ENCODE measurements around the gene TMEM80.
"Not testable (repeated sequence)": the region's sequence is repeated elsewhere in the genome, so short reads cannot be mapped to it uniquely, and the experiment has no call there.

The TMEM80 gene

GRCh38 chr11:723120-723883 lies 27.7 kb downstream of the TMEM80 start:
- no peak for DNase-seq

GRCh38 chr11:724049-724777 lies 28.6 kb downstream of the TMEM80 start:
- DNase-seq: no peak

GRCh38 chr11:724778-725386 lies 29.3 kb downstream of the TMEM80 start:
- DNase-seq: no peak

GRCh38 chr11:725624-726202 lies 30.1 kb downstream of the TMEM80 start:
- DNase-seq: no peak

GRCh38 chr11:726278-727220 lies 30.9 kb downstream of the TMEM80 start:
- DNase-seq: peak; percentile 46

GRCh38 chr11:727281-727701 lies 31.7 kb downstream of the TMEM80 start:
- DNase-seq: no peak

GRCh38 chr11:727859-728748 lies 32.5 kb downstream of the TMEM80 start:
- DNase-seq: peak; percentile 73

GRCh38 chr11:728901-729491 lies 33.4 kb downstream of the TMEM80 start:
- DNase-seq: no peak

GRCh38 chr11:729492-730074 lies 34.0 kb downstream of the TMEM80 start:
- no peak for DNase-seq

- DNase-seq: no peak
These were observed 37.5 kb downstream of the TMEM80 start for GRCh38 chr11:733072-733471.

GRCh38 chr11:734541-734940 lies 38.9 kb downstream of the TMEM80 start:
- DNase-seq: not testable (repeated sequence)

- no peak for DNase-seq
These were observed 41.8 kb downstream of the TMEM80 start for GRCh38 chr11:737366-737765.

GRCh38 chr11:737899-738298 lies 42.3 kb downstream of the TMEM80 start:
- DNase-seq: not testable (repeated sequence)

GRCh38 chr11:742156-742546 lies 46.5 kb downstream of the TMEM80 start:
- no peak for DNase-seq

GRCh38 chr11:742571-743201 lies 47.1 kb downstream of the TMEM80 start:
- no peak for DNase-seq

- no peak for DNase-seq
These were observed 49.8 kb downstream of the TMEM80 start for GRCh38 chr11:745428-745827.

GRCh38 chr11:746289-747157 lies 50.9 kb downstream of the TMEM80 start:
- no peak for DNase-seq

GRCh38 chr11:747158-748006 lies 51.8 kb downstream of the TMEM80 start, which contains the start of gene TALDO1:
TSS of gene TALDO1 (plus strand) at chr11:747464. CDS start at chr11:747482, 18 bp downstream.
- peak; percentile 68 for DNase-seq
